ENCODE results near the gene PSMC6.

PSMC6 gene

DNA sequence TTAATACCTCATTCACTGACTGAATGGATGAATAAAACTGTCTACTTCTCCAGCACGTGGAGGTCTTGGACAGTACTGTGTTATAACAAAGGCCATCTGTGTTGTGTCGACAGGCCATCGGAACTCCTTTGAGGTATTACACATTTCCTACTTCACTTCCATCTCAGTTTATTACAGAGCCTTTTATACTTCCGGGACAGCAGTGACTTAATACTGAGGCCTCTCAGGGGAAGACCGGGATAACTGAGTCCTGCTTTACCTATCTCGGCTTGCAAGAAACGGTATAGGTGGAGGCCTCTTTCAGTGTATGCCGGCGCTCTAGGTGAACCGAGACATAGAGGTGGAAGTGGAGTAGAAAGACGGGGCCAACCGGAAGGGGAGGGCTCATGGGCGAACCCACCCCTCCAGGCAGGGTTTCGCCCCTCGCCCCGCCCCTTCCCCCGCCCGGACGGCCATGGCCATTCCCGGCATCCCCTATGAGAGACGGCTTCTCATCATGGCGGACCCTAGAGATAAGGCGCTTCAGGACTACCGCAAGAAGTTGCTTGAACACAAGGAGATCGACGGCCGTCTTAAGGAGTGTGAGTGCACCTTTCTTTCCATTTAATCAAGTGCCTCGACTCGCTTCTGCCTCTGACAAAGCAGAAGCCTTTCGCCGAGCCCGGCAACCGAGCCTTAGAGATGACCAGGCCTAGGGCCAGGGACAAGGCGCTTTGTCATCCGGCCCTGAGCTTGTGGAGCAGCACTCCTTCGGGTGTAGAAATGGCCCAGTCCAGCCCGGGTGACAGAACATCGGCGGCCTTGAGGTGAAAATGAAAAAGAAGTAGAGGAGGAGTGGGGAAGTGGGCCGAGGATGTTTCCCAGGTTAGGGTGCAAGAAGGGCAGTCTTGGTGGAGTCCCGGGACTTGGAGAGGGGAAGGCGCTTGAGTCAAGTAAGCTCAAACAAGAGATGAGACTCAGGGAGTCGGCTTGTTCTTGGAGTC lies at the start of gene PSMC6:
Gene PSMC6 (plus strand): TSS at position 477 of the 983 bp plus-strand sequence. CDS start 20 bp downstream, at position 497.
- DNase-seq: peak; percentile 78 to 95 (median 87)

DNA sequence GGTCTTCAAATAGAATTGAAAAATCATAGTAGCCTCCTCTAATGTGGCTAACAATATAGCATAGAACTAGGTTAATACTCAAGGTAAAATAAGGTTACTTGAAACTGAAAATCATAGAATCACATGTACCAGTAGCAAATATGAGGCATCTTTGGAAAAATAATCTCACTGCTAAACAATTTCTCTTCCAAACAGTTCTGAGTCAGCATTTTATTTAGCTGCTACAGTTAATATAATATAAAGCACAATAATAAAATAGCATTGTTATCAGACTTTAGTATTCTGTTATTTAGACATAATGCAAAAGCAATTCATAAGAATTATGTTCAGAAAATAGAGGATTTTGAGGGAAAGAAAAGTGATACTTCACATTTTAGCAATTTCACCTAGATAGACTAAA lies 46.7 kb upstream of the PSMC6 start:
- DNase-seq: no peak

DNA sequence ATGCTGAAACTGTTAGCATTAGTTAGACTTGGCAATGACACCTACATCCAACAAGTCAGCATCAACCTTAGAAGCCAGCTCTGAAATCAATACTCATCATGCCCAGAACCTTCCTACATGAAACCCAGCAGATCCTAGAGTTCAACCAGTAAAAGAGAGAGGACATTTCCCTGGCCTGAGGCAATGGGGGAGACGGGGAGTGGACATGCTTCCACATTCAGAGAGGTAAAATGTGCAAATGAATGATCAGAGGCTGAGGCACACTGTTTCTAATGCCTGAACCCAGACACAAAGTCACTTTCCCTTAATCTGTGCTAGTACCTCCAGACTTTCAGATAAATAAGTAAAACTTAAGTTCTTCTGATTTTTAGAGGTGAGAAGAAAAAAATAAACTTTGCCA lies 46.2 kb upstream of the PSMC6 start:
- DNase-seq: no peak

DNA sequence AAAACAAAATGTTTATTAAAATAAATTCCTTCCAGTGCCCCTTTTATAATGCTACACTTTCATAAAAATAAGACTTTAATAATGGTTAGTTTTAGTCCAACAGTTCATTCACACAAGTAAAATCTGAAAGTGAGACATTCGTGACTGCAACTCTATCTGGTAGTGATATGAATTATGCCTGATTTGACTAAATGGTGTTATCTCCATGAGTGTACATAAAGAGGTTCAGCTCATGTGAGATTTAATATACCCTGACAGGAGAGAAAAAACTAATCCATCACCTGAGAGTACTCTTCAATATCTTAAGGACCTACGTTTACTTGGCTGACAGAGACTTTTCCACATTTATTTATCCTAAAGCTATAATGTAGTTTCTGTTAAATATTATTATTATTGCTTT lies 45.7 kb upstream of the PSMC6 start:
- DNase-seq: no peak

DNA sequence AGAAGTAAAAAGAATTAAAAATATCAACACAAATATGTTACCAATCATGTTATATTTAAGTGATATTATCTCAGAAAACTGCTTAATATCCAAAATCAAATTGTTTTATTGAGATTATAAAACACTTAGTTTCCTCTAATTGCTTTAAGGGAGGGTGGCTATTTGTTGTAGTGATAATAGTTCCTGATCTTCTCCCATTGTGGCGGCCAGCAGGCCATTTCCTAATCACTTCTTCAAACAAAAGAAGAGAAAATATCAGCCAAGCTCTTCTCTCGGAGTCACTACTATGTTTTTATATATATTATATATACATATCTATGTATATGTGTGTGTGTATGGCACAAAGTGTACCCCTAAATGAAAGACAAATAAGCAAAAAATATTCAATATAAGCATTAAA lies 43.1 kb upstream of the PSMC6 start:
- no peak for DNase-seq

DNA sequence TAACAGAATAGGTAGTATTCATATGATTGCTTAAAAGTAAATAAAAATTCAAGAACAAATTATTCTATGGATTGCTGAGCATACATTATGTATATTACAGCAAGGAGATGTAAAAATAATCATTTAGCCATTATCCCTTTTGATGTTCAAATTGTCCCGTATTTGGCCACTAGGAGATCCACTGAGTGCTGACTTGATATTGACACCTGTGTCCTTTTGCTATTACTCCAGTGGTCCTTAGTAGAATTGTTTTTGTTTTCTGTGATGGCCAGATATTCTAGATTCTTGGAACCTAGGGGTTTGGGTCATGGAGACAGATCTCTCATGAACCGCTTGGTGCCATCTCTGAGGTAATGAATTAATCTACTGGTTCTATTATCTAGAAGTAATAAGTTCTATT lies 28.4 kb upstream of the PSMC6 start:
- DNase-seq: no peak

DNA sequence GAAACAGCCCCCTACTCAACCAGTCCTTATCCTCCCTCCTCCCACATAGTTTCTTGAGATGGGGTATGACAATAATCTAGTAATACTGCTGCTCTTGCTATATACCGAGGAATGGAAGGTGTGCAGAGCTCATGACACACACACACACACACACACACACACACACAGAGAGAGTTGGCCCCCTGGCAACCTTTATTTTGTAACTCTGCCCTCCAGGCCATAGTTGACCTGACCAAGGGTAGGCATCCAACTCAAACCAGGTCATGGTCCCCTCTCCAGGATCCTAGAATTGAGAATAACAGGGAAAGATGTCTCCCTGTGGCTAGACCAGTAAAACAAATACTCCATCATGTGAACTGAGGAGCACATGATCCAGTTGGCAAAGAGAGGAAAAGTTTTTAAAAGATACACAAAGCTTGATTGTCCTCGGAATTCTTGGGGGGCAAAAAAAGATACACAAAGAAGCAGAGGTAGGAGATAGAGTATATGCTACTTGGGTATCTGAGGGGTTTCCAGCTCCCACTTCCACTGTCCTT lies 22.9 kb upstream of the PSMC6 start:
- no peak for DNase-seq

DNA sequence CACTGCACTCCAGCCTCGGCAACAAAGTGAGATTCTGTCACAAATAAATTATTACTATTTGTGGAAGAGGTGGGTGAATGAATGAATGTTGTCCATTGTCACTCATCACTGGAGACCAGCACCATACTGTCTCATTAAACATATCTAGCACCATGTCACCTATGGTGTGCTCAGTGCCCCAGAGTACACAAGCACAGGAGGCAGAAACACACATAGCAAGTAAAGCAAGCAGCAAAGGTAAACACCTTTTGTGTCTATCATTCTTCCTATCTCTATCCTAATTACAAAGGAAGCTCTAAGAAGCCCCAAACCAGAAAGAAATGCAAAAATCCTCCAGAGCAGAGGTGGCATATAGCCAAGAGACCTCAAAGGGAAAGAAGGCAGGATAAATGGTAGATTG lies 20.8 kb upstream of the PSMC6 start:
- no peak for DNase-seq

DNA sequence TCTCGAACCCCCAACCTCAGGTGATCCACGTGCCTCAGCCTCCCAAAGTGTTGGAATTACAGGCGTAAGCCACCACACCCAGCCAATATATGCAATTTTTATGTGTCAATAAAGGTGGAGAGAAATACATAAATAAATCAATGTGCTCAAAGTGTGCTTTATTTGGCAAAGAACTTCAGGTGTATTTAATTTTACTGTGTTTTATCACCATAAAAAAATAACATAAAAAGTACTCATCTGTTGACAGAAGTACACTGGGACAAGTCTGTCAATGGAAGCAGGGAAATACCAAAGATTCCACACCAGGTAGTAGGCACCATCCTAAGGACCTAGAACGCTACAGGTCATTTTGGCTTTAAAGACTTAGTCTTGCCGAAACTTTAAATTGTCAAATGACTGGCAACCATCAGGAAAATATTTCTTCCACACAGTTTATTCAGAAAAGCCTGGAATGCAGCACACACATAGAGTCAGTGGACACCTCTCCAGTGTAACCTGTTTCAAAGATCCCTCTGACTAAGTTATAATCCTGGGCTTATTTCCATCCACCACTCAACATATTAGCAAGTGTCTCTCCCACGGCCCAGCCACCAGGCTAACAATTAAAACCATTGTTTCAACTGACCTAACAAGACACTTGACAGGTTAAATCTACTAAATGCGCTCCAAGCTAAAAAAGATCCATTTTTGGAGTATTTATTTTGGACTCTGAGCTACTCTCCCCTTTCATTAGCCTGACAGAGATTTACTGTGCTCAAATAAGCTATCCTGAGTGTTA lies 15.8 kb upstream of the PSMC6 start:
- DNase-seq: no peak

DNA sequence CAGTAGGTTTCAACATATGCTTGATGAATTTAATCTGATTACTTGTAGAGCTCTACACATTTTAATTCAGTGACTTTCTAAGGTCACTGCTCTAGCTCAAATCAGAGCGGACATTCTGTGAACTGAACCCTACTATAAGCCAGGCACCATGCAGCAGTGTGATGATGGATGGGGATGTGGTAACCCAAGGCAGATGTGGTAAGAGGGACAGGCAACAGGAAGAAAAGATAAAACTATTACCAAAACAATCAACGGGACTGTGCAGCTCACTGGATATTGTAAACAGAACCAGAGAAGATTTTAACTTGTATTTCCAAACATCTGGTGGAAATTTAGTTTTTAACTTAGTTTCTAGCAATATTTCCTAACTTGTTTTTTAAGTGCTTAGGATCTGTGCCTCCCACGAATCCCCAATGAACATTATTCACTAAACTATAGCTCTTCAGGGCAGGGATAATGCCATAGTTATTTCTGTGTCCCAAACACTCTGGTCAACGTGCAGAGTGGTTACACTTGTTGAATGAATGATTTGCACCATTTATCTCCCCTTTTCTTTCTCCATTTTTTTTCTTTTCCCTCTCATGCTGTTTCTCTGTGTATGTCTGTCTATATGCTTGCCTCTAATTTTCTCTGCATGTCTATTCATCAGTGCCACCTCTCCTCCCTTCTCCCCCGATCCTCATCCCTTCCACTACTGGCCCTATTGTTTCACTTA lies 14.6 kb upstream of the PSMC6 start:
- DNase-seq: no peak

DNA sequence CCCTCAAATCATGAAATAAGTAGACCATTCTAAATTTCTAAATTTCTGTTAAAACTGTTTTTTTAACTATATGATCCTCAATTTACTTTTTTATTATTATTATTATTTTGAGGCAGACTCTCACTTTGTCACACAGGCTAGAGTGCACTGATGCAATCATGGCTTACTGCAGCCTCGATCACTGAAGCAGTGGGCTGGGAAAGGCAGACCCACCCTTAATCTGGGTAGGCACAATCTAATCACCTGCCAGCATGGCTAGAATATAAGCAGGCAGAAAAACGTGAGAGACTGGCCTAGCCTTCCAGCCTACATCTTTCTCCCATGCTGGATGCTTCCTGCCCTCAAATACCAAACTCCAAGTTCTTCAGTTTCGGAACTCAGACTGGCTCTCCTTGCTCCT lies 14.0 kb upstream of the PSMC6 start:
- no peak for DNase-seq

DNA sequence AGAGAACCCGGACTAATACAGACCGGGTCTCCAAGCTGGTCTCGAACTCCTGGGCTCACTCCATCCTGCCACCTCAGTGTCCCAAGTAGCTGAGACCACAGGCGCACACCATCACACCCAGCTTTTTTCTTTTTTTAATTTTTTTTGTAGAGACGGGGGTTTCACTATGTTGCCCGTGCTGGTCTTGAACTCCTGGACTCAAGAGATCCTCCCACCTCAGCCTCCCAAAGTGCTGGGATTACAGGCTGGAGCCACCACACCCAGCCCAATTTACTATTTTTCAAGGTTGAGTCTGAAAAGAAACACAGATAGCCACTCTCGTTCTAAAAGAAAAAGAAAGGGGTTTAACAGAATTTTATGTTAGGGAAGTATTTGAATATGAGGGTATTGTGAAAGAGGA lies 13.5 kb upstream of the PSMC6 start:
- no peak for DNase-seq

DNA sequence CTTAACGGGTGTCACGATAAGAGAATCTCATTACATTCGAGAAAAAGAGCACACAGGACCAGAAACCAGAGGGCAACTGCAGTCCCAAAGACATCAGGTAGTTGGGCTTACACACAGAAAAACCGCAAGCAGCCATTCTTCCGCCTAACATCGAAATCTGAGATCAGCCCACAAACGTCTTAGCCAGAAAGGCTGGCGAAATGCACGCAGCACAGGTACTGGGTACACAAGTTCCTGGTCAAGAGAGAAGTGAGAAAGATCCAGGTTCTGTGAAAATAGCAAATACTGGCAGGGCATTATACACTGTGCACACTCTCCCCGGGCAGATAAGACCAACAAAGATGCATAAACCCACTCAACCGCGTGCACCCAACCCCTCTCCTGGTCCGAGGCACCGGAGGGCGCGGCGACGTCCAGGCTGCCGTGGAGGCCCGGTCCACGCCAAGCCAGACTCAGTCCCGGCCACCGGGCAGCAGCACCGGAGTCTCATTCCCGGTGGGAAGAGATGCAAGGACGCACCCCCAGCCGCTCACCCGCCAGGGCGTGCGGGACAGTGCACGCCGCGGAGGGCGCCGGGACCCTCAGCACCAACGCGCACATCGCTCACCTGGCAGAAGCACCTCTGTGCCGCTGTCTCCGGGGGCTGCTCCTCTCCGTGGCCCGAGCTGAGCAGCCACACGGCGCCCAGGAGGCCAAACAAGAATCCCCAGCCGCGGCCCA lies 12.1 kb upstream of the PSMC6 start:
- DNase-seq: peak in 3 of 4 experiments; percentile 6 to 37 (median 21)

DNA sequence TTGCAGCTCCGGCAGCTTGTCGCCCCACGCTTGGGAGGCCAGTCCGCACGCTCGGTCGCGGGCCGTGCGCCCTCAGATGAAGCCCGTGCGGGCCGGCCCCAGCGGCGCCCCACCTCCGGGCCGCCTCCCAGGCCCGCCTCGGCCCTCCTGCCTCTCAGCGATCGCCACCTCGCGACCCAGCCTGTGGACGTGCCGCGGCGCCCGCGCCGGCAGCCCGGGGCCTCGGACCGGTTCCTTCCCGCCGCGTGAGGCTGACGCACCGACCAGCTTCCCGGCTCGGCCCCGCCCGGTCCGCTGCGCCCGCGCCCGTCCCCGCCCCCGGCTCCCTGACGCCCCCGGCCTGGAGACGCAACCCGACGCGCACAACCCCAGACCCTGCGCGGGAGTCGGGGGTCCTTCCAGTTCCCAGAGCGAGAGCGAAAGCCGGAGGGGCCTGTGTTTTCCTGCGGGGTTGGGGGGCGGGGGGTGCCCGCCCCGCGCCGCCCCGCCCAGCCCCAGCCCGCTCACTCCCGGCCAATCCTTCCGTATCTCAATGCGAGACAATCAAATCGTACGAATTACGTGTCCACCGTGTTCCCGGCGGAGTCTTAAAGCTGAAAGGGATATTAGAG lies 11.4 kb upstream of the PSMC6 start, which contains the start of gene ERO1A:
Gene ERO1A (minus strand): TSS at position 78 of the 611 bp plus-strand sequence. CDS start 77 bp downstream, at position 1.
- peak; percentile 17 to 44 (median 26) for DNase-seq

DNA sequence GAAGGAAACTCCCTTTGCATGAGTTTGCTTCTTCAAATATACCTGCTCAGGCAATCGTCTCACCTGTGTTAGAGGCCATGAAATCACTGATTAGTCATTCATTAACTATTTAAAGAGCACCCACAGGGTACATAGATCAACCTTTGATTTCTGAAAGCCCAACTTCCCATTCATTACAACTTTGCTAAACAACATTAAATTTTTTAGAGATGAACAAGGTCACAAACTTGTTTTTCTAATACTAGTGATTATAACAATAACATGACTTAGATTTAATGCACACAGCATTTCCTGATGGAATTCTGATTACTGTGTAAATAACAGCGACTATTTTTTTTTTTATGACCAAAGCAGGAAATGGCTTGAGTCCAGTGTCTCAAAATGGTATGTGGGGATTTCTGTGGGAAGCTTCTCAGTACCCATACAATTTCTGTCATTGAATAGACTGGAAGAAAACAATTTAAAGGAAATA lies 6.3 kb upstream of the PSMC6 start:
- DNase-seq: no peak

DNA sequence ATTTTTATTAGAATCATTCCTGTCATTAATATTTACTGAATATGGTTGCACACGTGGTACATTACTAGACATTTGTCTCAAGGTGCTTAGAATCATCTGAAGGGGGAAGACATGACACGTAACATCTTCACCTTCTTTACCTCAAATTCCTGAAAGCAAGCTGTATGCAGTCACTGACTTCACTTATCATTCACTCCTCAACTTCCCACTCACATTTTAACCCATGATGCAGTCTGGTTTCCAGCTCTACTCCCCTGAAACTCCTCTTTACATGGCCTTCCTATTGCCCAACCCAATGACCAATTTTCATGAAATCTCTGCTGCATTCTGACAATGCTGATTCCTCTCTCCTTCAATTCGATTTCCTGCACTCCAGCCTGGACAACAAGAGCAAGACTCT lies 5.8 kb upstream of the PSMC6 start:
- DNase-seq: no peak

DNA sequence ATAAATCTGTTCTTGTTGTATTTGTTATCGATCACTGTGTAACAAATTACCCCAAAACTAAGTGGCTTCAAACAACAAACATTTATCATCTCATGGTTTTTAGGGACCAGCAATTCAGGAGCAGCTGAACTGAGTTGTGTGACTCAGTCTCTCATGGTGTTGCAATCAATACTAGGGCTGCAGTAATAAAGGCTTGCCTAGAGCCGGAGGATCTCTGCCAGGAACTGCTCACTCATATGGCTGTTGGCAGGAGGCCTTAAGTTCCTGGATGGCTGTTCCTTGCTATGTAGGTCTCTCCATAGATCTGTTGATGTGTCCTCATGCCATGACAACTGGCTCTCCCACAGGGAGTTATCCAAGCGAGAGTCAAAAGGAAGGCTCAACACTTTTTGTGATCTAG lies 3.8 kb upstream of the PSMC6 start:
- DNase-seq: no peak

DNA sequence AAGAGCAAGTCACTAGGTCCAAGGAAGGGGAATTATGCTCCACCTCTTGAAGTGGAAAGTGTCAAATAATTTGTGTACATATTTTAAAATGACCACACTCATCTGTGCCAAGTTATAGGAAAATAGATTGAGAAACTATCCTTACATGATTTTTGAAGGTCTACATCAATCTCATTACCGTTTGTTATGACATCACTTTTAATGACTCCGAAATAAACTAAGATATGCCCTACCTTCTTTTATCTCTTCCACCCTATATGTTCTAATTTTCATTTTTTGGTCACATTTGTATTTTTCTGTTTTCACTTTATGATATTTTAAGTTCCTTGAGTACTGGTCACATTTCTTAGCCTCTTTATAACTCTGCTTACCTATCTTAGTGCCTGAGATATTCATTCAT lies 3.3 kb upstream of the PSMC6 start:
- no peak for DNase-seq

DNA sequence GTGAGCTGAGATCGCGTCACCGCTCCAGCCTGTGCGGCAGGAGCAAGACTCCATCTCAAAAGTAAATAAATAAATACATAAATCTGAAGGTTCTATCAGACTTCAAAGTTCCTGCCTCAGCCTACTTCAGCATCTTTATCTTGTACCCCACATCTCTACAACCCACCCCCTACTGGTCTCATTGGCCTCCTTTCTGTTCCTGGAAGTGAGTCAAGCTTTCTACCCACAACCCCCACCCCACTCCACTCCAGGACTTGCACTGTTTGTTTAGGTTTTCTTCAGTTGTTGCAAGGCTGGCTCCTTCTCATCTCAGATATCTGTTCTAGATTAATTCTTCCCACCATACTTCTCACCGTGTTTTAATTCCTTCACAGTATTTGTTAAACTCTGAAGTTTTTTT lies 714 bp upstream of the PSMC6 start:
- no peak for DNase-seq

DNA sequence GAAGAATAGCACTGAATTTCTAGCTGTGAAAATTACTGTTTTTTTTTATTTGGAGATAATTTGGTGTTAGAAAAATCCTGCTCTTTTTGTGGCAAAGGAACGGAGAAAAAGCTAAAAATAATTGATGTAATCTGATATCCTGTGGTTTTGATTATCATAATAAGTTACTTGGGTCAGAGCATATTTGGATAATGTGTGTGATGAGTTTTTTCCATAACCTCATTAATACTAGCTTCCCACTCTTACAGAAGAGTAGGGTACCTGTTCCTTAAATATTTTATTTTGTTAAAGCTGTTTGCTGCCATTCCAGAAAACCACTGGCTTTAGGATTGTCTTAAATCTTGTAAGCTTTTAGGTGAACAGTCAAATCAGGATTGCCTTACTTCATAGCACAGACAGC lies 4.7 kb downstream of the PSMC6 start:
- no peak for DNase-seq

DNA sequence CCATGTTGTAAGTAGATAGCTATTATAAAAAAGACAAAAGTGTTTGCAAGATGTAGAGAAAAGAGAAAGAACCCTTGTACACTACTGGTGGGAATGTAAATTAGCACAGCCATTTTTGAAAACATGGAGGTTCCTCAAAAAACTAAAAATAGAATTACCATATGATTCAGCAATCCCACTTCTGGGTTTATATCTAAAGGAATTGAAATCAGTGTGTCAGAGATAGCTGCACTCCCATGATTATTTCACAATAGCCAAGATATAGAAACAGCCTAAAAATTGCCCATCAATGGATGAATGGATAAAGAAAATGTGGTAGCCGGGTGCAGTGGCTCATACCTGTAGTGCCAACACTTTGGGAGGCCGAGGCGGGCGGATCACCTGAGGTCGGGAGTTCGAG lies 9.2 kb downstream of the PSMC6 start:
- no peak for DNase-seq

All from activated naive CD4-positive, alpha-beta T cell (primary cell).